Epithelial cell of esophagus (primary cell): ENCODE results near the gene FOXC2.

Source experiments
- DNase-seq: peaks from one replicate; pipeline ENCODE4 v3.0.0; 2010; ENCODE audit warnings: low read depth
- H3K4me3 ChIP-seq: 2 replicates; pipeline ENCODE4 v1.5.1; 2011; ENCODE audit warnings: mild to moderate bottlenecking, low read length, control low read depth
- TF ChIP-seq, protein P1 (sequence below): IDR thresholded peaks from 2 replicates; pipeline ENCODE4 v1.5.1; 2011; ENCODE audit warnings: low read depth, mild to moderate bottlenecking, low read length, control low read depth, inconsistent platforms; ENCODE audit not compliant: insufficient read depth; ENCODE audit errors: missing control alignments

Gene FOXC2

DNA sequence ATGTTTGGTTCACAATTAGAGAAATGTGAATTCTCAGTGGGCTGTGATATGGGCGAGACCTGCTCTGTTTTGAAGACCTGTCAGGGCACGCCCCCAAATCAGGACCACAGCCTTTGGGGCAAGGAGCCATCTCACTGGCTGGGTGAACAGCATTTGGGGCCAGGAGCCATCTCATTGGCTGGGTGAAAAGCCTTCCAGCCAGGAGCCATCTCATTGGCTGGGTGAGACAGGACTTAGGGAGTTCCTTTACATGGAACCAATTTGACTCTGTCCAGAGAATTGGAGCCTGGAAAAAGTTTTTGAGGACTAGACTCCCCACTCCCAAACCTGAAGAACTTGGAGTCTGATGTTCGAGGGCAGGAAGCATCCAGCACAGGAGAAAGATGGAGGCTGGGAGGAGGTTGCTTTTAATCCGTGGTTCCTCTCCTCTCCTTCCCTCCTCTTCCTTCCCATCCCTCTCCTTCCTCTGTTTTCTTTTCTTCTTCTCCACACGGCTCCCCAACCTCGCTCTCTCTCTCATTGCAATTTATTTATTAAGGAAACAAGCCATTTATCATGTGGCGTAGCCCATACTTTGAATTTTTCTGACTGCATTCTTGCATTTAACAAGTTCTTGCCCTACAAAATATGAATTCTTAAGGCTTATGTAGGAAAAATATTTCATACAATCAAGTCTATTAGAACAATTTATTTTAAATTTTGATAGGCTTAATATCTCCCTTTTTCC, 31.4 kb downstream of the FOXC2 start:
- TF ChIP-seq, protein P1, sequence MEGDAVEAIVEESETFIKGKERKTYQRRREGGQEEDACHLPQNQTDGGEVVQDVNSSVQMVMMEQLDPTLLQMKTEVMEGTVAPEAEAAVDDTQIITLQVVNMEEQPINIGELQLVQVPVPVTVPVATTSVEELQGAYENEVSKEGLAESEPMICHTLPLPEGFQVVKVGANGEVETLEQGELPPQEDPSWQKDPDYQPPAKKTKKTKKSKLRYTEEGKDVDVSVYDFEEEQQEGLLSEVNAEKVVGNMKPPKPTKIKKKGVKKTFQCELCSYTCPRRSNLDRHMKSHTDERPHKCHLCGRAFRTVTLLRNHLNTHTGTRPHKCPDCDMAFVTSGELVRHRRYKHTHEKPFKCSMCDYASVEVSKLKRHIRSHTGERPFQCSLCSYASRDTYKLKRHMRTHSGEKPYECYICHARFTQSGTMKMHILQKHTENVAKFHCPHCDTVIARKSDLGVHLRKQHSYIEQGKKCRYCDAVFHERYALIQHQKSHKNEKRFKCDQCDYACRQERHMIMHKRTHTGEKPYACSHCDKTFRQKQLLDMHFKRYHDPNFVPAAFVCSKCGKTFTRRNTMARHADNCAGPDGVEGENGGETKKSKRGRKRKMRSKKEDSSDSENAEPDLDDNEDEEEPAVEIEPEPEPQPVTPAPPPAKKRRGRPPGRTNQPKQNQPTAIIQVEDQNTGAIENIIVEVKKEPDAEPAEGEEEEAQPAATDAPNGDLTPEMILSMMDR: no peak
- no peak overlapping the region for H3K4me3 ChIP-seq
- DNase-seq: no peak

DNA sequence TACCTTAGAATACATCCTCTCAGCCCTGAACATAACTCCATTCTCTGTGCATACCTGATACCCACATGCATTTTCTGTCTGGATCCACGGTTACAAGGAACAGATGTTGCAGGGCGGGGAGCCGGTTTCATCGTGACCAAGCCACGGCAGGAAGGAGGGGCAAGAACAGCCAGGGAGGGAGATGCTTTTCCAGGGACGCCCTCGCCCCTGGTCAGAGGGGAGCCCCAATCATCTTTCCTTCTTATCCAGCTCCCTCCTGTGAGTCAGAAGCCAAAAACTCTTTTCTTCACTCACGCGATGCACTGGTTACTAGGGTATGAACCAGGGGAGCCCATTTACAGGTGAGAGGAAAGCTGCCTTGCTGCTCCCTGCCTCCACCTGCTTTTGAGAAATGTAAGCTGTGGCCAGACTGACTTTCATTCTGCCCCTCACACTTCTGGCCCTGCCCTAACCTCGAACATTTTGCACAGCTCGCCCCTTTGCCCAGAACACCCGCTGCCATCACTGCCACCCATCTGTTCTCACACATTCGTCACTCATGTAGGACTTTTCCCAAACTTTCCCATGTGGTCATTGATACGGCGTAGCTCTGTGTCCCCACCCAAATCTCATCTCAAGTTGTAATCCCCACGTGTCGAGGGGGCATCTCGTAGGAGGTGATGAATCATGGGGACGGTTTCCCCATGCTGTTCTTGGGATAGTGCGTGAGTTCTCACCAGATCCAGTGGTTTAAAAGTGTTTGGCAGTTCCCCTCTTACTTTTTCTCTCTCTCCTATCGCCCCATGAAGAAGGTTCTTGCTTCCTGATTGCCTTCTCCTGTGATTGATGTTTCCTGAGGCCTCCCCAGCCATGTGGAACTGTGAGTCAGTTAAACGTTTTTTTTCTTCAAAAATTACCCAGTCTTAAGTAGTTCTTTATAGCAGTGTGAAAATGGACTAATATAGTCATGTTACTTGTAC, 32.3 kb downstream of the FOXC2 start:
- TF ChIP-seq, protein P1: no peak
- H3K4me3 ChIP-seq: no peak overlapping the region
- no peak for DNase-seq

DNA sequence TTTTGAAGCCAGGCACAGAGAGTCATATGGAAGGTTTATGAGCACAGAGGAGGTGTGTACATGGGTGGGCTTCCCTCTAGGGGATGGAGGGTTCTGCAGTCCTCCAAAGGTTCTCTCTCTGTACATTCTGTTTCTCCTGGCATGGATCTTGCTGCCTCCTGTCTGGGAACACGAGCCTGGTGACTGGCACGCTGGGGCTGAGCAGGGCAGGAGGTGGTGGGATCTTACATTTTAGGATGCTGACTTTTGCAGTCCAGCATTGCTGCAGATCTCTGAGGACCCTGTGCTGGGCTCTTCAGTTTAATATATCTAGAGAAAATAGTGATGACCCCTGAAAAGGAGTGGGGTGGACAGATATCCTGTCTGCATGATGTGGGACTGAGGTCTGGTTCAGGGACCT, 34.7 kb downstream of the FOXC2 start:
- no peak overlapping the region for H3K4me3 ChIP-seq
- TF ChIP-seq, protein P1: no peak
- no peak for DNase-seq

DNA sequence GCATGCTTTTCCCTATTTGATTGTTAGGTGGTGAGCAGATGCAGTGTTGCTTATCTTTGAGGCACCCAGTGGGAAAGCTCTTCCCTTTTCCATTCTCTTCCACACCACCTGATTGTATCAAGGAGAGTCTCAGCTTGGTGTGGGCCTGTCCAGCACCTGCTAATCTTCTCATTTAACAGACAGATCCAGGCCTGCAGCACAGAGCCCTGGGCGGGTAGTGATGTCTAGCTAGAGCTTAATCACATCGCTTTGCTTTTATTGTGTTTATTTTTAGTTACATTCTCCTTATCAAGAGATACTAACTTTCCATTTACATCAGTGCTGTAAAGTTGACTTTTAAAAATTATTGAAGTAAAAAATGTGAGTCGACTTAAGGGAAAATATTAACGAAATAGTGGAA, 35.9 kb downstream of the FOXC2 start:
- H3K4me3 ChIP-seq: no peak overlapping the region
- TF ChIP-seq, protein P1: no peak

DNA sequence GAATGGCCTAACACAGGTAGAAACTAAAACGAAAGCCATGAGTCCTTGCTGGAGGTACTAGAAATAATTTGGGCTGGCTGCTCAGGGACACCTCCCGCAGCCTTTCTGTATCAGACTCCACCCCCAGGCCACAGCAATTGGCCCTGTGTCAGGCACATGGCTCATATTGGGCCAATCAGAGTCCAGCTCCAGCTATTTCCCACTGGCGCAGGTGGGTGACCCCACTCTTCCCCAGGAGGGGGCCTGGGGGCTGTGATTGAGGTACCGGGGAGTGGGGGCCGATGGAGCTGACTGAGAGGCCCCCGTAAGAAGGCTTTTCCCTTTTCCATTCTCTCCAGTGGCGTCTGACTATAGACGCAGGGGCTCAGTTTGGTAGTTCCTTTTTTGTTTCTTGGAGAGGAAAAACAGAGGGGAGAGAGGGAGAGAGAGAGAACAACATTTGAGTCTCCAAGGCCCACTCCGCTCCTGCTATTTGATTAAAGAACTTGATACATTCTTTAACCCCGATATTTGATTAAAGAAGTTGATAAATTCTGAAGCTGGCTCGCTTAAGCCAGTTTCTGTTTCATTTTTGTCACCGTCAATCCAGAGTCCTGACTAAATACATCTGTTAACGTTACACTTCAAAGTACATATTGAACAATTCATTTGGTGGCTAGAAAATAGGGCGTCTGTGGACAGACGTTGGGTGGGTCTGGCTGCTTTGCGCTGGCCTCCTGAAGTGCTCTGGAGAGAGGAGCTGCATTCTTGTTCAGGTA, 38.0 kb downstream of the FOXC2 start:
- DNase-seq: no peak
- H3K4me3 ChIP-seq: peak overlapping the region; percentile 12
- TF ChIP-seq, protein P1: no peak

More for the DNA sequence above, 35.9 kb downstream of the FOXC2 start:
- no peak for DNase-seq

DNA sequence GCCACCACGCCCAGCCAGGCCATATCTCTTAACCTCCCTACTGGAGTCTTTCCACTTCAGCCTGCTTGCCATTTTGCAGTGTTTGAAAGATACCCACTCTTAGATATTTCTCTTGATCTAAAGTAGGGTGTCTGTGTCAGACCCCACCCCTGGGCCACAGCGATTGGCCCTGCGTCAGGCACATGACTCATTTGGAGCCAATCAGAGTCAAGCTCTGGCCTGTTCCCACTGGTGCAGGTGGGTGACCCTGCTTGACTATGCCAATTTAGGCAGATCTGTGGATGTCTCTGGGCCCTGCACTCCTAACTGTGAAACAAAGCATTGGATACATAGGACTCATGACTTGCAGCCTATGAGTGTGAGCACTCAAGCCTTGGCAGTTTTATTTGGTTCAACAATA, 39.3 kb downstream of the FOXC2 start:
- H3K4me3 ChIP-seq: no peak overlapping the region
- TF ChIP-seq, protein P1: no peak
- no peak for DNase-seq
